Cardiac atrium fibroblast (primary cell): ENCODE data around the gene RUNX1. TPM values are rescaled to one million over a fixed set of nuclear protein-coding genes. Genes with fewer than 3 reads are reported as not detected.

Experiments used
- total RNA-seq: library from RNA; depleted of rRNA; stranded (reverse); fragments of >200 nt; gene quantifications from 2 replicates; pipeline ENCODE4 v1.2.3, GENCODE V29; 2015

RUNX1 gene
- 8.1 and 13.0 TPM in 2 replicates for total RNA-seq

GRCh38 chr21:35048706-35049617, at the start of gene RUNX1:
Gene RUNX1 (minus strand): TSS chr21:35049302.

